Stimulated activated CD4-positive, alpha-beta T cell treated with anti-CD3 and anti-CD28 coated beads, Interleukin-4, amount 100 ng/mL, for 48 hours (primary cell): ENCODE results near the gene GPR146.
"Not testable (repeated sequence)": the region's sequence is repeated elsewhere in the genome, so short reads cannot be mapped to it uniquely, and the experiment has no call there.

Source experiments
- DNase-seq, 2 donors: peaks; one replicate each; pipeline ENCODE4 v3.0.0-alpha.2; 2020; ENCODE audit warnings: low read depth in 2 of 2

GPR146 gene

GRCh38 chr7:1025743-1026581, 18.4 kb upstream of the GPR146 start:
- no peak for DNase-seq

DNA sequence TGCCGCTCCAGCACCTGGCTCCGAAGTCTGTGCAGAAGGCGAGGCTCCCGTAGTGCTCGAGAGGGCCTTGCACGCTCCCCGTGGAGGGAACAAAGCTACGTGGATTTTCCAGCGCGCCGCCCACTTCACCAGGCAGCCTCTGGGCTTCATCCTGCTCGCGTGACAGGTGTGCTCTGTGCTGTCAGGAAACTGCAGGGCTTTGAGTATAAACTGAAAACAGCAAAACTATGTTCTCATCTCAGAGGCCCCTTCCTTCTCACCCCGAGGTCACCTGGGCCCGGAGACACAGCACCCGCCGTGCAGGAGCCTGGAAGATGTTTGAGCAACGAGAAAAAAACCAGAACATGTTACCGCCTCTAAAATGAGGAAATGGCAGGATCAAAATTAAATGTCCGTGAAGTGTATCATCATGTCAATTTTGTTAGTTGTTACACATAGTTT, 17.6 kb upstream of the GPR146 start:
- no peak for DNase-seq

DNA sequence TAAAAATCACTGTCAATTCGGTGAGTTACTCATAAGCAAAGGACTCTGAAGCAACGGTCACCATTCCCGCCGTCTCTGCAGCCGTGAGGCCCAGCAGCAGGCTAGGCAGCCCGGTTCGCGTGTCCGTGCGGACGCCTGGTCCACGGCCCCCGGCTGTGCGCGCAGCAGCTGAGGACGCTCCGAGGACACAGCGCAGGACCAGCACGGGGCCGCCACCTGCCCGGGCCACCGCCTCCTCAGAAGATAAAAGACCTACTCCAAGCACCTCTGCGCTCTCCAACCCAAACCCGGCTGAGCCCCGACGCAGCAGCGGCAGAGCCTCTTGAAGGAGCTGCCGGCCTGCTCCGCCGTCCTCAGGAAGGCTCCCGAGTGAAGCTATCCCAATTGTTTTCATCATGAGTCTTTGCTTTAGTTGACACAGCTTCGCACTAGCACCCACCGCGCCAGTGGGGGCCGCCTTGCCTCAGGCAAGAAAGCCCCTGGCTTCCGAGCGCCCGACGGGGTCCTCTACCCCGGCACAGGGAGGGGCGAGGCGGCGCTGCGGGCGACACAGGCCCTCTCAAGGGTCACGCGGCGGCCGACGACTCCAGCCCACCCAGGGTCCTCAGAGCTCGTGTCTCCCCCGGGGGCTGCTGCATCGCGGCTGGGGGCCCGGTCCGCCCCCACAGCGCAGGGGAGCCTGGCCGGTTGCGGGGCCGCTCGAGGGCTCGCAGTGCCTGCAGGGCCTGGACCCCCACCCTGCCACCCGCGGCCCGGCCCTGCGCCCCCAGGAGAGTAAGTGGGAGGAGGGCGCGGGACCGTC, 16.9 kb upstream of the GPR146 start:
- no peak for DNase-seq

- peak; percentile 77 to 83 for DNase-seq
Observed at GRCh38 chr7:1028044-1028770, 16.1 kb upstream of the GPR146 start.

DNA sequence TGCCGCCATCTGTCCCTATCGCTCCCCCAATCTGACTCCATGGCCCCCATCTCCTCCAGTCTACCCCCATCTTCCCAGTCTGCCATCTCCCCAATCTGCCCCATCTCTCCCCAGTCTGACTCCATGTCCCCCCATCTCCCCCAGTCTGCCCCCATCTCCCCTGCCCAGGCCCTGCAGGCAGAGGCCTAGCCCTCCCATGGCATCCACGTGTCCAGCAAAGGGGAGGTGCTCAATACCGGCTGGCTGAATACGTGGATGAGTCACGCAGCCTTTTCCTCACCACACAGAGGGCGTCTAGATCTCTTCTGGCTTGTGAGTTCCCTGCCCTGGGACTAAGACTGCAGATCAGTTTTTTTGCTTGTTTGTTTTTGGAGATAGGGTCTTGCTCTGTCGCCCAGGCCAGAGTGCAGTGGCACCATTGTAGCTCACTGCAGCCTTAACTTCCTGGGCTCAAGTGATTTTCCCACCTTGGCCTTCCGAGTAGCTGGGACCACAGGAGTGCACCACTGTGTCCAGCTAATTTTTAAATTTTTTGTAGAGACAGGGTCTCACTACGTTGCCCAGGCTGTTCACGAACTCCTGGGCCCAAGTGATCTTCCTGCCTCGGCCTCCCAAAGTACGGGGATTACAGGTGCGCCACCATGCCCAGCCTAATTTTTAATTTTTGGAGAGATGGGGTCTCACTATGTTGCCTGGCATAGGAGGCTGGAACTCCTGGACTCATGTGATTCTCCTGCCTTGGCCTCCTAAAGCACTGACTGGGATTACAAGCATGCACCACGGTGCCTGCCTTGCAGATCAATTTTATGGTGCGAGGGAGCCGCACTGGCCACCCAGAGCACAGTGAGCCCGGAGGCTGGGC, 15.3 kb upstream of the GPR146 start:
- DNase-seq, result peak; percentile 51 to 64

GRCh38 chr7:1029637-1030443, 14.5 kb upstream of the GPR146 start:
- no peak for DNase-seq

- no peak for DNase-seq
Observed at GRCh38 chr7:1030444-1031070, 13.8 kb upstream of the GPR146 start.

DNA sequence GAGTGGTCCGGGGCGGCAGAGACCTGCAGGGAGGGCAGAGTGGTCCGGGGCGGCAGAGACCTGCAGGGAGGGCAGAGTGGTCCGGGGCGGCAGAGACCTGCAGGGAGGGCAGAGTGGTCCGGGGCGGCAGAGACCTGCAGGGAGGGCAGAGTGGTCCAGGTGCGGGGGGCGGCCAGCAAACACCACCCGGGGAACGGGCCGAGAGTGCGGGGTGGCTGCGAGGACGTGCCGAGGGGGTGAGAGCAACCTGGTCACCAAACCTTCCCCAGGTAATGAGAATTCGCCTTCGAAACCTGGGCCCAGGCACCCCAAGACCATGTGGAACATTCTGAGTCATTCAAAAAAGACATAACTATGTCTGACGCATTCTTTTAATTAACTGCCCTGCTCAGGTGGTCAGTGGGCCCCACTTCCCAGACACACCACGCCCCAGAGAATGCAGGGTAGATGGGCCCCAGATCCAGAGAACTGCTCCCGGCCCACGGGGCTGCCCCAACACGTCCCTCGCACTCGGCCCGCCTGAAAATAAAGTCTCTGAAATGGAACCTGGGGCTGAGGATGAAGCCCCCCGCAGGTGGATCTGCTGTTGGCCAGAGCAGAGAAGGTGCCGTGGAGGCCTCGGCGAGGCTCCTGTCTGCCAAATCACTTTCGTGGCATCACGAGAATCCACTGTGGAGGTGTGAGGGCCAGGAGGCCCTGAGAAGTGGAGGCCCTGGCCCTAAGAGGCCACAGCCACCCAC, 12.5 kb upstream of the GPR146 start:
- DNase-seq, result no peak

DNA sequence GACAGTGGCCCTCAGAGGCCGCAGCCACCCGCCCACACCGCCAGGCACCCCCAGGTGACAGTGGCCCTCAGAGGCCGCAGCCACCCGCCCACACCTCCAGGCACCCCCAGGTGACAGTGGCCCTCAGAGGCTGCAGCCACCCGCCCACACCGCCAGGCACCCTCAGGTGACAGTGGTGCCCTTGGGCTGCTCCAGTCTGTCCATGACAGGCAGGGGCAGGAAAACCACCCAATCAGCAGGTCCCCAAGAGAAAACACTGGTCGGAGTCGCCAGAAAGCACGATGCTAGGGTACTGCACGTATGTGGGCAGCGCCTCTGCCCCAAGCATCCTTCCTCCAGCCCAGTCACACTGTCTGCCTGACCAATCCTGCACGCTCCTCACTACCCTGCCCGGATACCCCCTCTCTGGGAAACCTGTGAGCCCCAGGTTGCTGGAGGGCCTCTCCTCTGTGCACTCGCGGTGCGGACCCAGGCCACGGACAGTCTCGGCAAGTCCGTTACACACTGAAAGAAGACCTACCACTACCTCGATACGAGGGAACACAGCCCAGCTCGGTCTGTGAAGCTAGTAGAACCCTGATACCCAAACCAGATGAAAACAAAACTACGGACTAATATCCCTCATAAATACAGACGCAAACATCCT, 11.7 kb upstream of the GPR146 start:
- DNase-seq, result no peak

DNA sequence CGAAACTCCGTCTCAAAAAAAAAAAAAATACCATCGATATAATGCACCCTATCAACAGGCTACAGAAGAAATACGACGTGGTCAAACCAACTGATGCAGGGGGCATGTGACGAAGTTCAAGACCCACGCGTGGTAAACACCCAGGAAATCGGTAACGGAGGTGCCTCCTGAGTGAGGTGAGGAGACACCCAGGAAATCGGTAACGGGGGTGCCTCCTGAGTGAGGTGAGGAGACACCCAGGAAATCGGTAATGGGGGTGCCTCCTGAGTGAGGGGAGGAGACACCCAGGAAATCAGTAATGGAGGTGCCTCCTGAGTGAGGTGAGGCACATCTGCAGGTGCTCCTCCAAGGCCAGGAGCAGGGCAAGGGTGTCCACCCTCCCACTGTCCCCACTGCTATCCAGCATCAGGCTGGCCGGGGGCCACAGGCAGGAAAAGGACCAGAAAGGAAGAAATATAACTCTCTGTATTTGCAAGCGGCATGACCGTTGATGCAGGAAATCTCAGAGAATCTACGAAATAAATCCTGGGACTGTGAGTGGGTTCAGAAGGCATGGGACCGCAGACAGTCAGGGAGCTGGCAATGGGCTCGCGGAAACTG, 10.7 kb upstream of the GPR146 start:
- no peak for DNase-seq

DNA sequence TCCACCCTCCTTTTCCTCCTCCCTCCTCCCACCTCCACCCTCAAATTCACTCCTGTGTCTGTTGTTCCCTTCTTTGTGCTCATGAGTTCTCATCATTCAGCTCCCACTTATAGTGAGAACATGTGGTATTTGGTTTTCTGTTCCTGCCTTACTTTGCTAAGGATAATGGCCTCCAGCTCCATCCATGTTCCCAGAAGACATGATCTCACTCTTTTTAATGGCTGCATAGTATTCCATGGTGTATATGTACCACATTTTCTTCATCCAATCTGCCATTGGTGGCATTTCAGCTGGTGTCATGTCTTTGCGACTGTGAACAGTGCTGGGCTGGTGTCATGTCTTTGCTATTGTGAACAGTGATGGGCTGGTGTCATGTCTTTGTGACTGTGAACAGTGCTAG, 9.6 kb upstream of the GPR146 start:
- not testable (repeated sequence) for DNase-seq

- not testable (repeated sequence) for DNase-seq
Observed at GRCh38 chr7:1036164-1036928, 8.0 kb upstream of the GPR146 start.

DNA sequence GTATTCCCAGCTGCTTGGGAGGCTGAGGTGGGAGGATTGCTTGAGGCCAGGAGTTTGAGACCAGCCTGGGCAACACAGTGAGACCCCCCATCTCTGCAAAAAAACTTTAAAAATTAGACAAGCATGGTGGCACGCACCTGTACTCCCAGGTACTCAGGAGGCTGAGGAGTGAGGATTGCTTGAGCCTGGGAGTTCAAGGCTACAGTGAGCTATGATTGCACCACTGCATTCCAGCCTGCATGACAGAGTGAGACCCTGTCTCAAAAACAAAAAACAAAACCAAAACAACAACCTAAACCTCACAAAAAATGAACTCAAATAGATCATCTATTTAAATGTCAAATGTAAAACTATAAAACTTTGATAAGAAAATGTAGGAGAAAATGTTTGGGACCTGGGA, 4.1 kb upstream of the GPR146 start:
- DNase-seq, result not testable (repeated sequence)

GRCh38 chr7:1040790-1041189, 3.6 kb upstream of the GPR146 start:
- no peak for DNase-seq

DNA sequence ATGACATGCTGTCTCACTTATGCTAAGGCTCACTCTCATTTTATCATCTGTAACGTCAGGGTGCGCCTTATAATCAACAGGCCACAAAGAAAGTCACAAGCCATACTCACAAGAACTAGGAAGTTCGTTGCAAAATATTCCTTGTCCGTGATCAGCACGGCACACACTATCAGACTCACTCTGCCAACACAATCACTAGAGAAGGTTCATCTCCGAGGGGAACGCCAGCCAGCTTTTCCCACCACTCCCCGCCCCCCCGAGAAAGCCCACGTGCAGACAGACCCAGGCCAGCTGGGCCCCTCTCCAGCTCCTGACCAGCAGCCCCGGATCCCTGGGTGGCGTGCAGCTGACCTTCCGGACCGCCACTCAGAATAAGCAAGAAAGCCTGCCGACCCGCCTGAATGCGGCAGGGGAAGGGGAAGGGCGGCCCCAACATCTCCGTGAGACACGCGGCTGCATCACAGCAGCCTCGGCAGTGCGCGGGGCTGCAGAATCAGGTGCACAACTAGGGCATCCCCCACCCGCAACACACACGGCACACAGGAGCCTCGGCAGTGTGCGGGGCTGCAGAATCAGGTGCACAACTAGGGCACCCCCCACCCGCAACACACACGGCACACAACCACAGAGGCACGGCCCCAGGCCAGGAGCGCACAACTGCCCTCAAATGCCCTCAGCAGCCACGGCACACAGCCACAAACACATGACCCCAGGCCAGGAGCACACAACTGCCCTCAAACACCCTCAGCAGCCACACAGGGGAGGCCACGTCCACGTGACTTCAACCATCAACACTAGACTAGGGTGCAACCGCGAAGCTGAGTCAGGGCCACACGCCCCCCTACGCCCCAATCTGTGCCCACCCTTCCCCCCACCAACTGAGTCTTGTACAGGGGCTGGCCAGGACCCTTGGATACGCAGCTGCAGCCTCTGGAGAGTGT, 2.5 kb upstream of the GPR146 start:
- no peak for DNase-seq

- no peak for DNase-seq
Observed at GRCh38 chr7:1042492-1042833, 1.9 kb upstream of the GPR146 start.
